ENCODE measurements around the gene CCIN. TPM values are rescaled to one million over a fixed set of nuclear protein-coding genes. Genes with fewer than 3 reads are reported as not detected.

Gene CCIN
- total RNA-seq, 1 donor from 2014 or later: not detected

DNA sequence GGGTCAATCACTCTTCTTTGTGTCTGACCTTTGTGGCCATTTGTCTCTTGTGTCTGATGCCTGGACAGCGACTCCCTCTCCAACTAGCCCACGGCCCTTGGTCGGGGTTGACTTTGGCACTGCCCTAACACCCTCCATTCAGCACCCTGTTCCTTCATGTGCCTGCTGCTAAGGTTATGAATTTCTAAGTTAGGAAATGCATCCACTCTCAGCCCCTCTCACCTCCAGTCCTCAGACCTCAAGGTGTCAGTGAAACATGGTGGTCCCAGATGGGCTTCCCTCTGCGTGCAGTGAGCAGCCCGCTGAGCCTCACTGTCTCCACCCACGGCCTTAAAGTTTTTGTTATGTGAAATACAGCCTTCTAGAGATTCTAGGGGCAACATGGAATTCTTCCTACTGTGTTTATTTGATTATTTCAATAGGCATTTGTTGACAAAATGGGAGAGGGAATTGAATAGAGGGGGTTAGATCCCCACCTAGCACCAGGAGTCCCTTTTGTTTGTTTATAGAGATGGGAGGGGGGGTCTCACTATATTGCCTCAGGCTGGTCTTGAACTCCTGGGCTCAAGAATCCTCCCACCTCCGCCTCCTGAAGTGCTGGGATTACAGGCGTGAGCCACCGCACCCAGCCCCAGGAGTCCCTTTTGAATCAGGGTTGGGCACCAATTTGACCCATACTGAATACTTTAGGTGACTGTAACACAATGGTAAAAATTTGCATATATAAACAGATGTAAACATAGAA, 34.3 kb upstream of the CCIN start:
- no peak for DNase-seq (ENCODE audit: low spot score)
- Mint-ChIP-seq H3K4me1 (ENCODE audit: low read depth) (peaks cover 36% of the 10 kb centered on the region), H3K27me3 (ENCODE audit: insufficient read depth) (peaks cover 22% of the 10 kb centered on the region), H3K9me3 (no peaks in the 10 kb centered on the region), H3K27ac (no peak overlapping the region), H3K4me3 (peak overlapping the region; percentile 86), H3K36me3 (ENCODE audit: low read depth) (peaks cover 2% of the 10 kb centered on the region)
- intact Hi-C loops (cut with micrococcal nuclease): loop anchor here (10.0 kb wide), 1 partner anchor 320 kb away; the partner anchor contains the start of genes HINT2 and SPAG8

DNA sequence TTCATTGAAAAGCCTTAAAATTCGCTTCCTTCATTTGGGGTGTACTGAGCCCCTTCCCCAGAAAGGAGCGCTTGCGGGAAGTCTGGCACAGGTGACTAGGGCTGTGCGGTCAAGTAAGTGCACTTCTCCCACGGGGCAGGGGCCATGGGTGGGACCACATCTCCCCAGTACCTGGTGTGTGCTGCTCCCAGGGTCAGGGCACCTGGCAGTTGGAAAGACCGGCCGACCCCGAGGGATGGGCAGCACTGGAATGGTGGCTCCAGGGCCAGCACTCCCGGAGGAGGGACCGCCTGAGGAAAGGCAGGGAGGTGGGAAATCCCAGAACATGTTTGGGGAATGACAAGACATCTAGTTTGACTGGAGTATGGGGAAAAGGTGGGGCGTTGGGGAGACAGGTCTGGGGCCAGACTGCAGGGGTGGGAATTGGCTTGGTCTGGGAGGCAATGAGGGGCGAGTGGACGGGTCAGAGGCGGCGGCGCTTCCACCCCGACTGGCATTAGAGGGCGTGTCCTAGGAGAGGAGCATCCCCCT, 33.4 kb upstream of the CCIN start:
- Mint-ChIP-seq H3K27me3 (ENCODE audit: insufficient read depth) (peaks cover 20% of the 10 kb centered on the region), H3K4me1 (ENCODE audit: low read depth) (peaks cover 44% of the 10 kb centered on the region), H3K36me3 (ENCODE audit: low read depth) (peaks cover 4% of the 10 kb centered on the region), H3K9me3 (no peaks in the 10 kb centered on the region), H3K4me3 (peak overlapping the region; percentile 86), H3K27ac (no peak overlapping the region)
- intact Hi-C loops (cut with micrococcal nuclease): loop anchor here (1.0 to 10.0 kb wide), 5 partner anchors 8 to 321 kb away; partner anchors contain the start of genes CLTA, HINT2 and SPAG8
- no peak for DNase-seq (ENCODE audit: low spot score)

DNA sequence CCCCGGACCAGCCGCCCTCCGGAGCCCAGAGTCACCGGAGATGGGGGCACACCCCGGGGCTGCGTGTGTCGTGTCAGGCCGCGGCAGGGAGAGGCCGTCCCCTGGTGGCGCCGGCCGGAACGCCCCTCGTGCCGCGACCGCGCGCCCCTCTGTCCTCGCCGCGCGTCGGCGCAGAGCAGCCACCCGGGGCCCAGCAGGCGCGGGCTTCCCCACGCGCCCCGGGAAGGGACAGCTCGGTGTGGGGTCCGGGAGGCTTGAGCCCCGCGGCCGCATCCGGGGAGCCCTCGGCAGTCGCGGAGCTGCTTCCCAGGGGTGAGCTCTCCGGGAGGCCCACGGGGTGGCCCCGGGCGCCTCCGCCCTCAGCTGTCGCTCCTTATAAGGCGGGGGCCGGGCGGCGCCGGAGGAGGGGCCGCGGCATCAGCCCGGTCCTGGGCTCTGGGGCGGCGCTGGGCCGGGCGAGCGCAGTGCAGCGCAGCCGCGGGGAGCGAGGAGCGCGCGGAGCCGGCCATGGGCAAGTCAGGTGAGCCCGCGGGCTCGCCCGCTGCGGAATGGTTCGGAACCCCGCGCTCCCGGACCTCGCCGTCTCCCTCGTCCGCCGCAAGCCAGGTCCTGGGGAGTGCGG, 32.8 kb upstream of the CCIN start, which contains the start of gene GLIPR2:
Gene GLIPR2 (plus strand): TSS at position 462 of the 622 bp plus-strand sequence. CDS start 46 bp downstream, at position 508.
- Mint-ChIP-seq H3K4me1 (ENCODE audit: low read depth) (peaks cover 50% of the 10 kb centered on the region), H3K4me3 (peak within 1 kb of the TSS; percentile 93), H3K27ac (peak within 1 kb of the TSS; percentile 83), H3K36me3 (ENCODE audit: low read depth) (peaks cover 4% of the 10 kb centered on the region), H3K9me3 (no peaks in the 10 kb centered on the region), H3K27me3 (ENCODE audit: insufficient read depth) (peaks cover 20% of the 10 kb centered on the region)
- DNase-seq (ENCODE audit: low spot score): peak; percentile 81
- intact Hi-C loops (cut with micrococcal nuclease): loop anchor here (1.0 to 10.0 kb wide), 5 partner anchors 8 to 322 kb away; partner anchors contain the start of genes CLTA, HINT2 and SPAG8

DNA sequence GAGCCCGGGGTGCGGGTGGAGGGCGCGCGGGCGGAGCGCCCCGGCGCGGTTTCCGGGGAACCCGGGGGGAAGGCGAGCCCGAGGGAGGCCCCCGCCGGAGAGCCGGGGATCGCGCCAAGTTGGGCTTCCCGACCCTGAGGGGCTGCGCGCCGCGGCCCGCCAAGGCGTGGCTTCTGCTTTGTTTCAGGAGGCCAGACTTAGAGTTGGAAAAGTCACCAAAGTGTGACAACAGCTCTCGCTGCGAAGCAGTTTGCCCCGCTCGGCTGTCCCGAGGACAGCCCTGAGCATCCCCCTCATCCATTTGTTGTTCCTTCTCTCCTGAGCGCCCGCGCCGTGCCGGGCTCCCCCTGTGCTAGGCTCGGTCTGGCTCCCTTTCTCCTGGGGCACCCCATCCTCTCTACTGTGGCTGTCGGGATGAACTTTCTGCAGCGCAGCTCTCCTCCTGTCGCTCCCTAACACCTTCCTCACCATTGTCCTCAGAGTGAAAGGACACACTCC, 32.2 kb upstream of the CCIN start:
- H3K4me3 Mint-ChIP-seq: peak overlapping the region; percentile 93
- peaks cover 56% of the 10 kb centered on the region for H3K4me1 Mint-ChIP-seq (ENCODE audit: low read depth)
- H3K27me3 Mint-ChIP-seq (ENCODE audit: insufficient read depth): peaks cover 18% of the 10 kb centered on the region
- H3K36me3 Mint-ChIP-seq (ENCODE audit: low read depth): peaks cover 4% of the 10 kb centered on the region
- H3K9me3 Mint-ChIP-seq: no peaks in the 10 kb centered on the region
- peak overlapping the region; percentile 83 for H3K27ac Mint-ChIP-seq
- DNase-seq (ENCODE audit: low spot score): no peak
- intact Hi-C loops (cut with micrococcal nuclease): loop anchor here (1.0 to 10.0 kb wide), 6 partner anchors 7 to 322 kb away; partner anchors contain the start of genes CLTA, HINT2 and SPAG8

DNA sequence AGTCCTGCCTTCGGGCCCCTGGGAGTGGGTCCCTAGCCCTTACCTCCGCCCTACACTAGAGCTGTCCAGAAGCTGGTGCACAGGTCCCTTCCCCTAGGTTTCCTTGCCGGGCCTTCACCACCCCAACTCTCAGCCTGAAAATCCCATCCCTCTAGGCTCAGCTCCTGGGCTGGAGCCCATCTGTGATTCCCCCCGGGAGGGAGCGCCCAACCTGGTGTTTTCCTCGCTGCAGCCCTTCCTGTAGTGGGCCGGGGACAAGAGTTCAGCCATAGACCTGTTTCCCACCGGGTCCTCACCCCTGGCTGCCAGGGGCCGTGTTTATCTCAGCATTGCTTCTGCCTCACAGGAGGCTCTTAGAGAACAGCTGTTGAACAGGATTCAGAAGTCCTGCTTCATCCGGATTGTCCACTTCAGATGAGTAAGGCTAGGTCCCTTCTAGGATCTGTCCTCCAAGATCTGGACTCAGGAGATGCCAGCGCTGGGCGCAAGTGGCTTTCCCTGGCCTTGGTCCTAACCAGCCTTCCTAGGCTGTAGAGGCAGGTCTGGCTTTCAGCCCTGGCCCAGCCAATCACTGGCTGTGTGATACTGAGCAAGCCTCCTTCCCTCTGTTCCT, 31.7 kb upstream of the CCIN start:
- H3K4me3 Mint-ChIP-seq: peak overlapping the region; percentile 93
- DNase-seq (ENCODE audit: low spot score): no peak
- H3K36me3 Mint-ChIP-seq (ENCODE audit: low read depth): peaks cover 6% of the 10 kb centered on the region
- peaks cover 61% of the 10 kb centered on the region for H3K4me1 Mint-ChIP-seq (ENCODE audit: low read depth)
- peaks cover 17% of the 10 kb centered on the region for H3K27me3 Mint-ChIP-seq (ENCODE audit: insufficient read depth)
- no peaks in the 10 kb centered on the region for H3K9me3 Mint-ChIP-seq
- peak overlapping the region; percentile 83 for H3K27ac Mint-ChIP-seq
- intact Hi-C loops (cut with micrococcal nuclease): loop anchor here (1.0 to 10.0 kb wide), 3 partner anchors 15 to 323 kb away; partner anchors contain the start of genes CLTA, HINT2 and SPAG8

DNA sequence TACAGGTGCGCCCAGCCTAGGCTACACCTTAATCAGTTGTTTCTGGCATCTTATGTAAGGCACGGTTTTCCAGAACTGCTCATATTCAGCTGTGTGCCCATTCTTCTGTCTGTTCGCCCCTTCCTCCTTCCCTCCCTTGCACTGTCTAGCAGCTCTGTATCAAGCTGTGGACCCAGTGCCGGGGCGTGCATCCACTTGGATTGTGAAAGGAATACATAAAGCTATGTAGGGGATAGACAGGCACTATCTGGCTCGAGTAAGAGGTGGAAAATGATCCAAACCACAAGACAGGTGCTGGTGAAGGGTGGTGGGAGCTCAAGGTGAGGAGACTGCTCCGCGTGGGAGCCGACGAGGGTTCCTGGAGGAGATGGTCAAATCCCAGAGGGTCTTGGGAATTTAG, 30.7 kb upstream of the CCIN start:
- peak overlapping the region; percentile 93 for H3K4me3 Mint-ChIP-seq
- H3K36me3 Mint-ChIP-seq (ENCODE audit: low read depth): peaks cover 8% of the 10 kb centered on the region
- no peak for DNase-seq (ENCODE audit: low spot score)
- peaks cover 71% of the 10 kb centered on the region for H3K4me1 Mint-ChIP-seq (ENCODE audit: low read depth)
- H3K27me3 Mint-ChIP-seq (ENCODE audit: insufficient read depth): peaks cover 14% of the 10 kb centered on the region
- H3K9me3 Mint-ChIP-seq: no peaks in the 10 kb centered on the region
- intact Hi-C loops (cut with micrococcal nuclease): loop anchor here (10.0 kb wide), 1 partner anchor 324 kb away; the partner anchor contains the start of genes HINT2 and SPAG8
- no peak overlapping the region for H3K27ac Mint-ChIP-seq

DNA sequence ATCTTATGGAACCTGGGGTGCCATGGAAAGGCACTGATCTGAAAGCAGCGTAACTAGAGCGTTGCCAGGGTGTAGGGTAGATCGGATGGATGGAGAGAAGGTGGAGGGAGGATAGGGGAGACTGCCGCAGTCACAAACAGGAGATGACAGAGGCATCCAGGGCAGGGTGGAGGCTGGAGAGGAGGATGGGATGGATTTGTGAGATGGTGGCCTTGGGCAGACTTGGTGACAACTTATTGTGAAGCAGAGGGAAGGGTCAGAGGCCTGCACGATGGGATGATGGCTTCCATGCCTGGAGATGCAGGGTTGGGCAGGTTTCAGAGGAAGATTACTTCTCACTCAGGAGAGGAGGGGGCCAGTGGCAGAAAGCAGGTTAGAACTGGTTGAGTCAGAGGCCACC, 30.3 kb upstream of the CCIN start:
- Mint-ChIP-seq H3K36me3 (ENCODE audit: low read depth) (peaks cover 8% of the 10 kb centered on the region), H3K27me3 (ENCODE audit: insufficient read depth) (peaks cover 14% of the 10 kb centered on the region), H3K4me3 (peak overlapping the region; percentile 93), H3K27ac (no peak overlapping the region), H3K4me1 (ENCODE audit: low read depth) (peaks cover 75% of the 10 kb centered on the region), H3K9me3 (no peaks in the 10 kb centered on the region)
- DNase-seq (ENCODE audit: low spot score): no peak
- intact Hi-C loops (cut with micrococcal nuclease): loop anchor here (10.0 kb wide), 1 partner anchor 324 kb away; the partner anchor contains the start of genes HINT2 and SPAG8

DNA sequence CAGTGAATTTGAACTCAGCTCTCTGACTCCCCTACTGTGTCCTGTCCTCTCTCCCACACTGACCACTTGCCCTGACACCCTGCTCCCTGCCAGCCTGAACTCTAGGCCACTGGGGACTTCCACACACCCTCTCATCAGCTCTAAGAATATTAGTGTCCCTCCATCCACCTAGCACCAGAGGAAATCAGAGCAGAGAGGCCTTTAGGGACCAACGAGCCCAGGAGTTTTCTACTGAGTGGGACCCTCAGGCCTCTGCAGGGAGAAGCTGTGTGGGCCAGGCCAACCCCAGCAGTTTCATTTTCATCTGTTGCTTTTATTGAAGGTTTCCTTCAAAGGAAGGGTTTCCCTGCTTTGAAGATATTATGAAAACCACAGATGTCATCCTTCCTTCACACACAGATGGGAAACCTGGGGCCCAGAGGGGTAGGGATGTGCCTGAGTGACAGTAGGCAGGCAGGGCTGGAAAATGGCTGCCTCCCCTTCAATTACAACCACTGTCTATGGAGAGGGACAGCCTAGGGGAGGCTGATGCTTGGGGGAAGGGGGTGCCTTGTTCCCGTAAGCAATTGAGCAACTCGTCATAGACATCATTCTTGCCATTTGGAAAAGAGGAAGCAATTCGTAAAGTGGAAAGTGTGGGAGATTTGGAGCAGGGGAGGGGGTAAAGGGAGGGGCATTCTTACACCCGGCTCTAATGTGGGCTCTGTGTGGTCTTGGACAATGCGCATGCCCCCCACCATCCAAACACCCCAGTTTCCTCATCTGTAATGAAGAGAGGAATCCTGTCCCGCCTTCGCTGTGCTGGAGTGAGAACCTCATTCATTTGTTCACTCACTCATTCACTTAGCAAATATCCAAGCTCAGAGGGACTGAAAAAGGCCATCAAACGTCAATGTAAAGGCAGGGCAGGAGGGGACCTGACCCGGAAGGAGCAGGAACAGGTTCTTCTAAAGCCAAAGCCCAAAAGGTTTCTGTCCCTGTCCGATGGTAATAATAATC, 28.8 kb upstream of the CCIN start:
- Mint-ChIP-seq H3K4me1 (ENCODE audit: low read depth) (peaks cover 90% of the 10 kb centered on the region), H3K4me3 (peak overlapping the region; percentile 77), H3K27ac (peak overlapping the region; percentile 92), H3K27me3 (ENCODE audit: insufficient read depth) (peaks cover 7% of the 10 kb centered on the region), H3K36me3 (ENCODE audit: low read depth) (peaks cover 16% of the 10 kb centered on the region), H3K9me3 (peaks cover 2% of the 10 kb centered on the region)
- DNase-seq (ENCODE audit: low spot score): peak; percentile 21
- intact Hi-C loops (cut with micrococcal nuclease): loop anchor here (1.0 kb wide), 1 partner anchor 11 kb away; no protein-coding TSS in a partner anchor

DNA sequence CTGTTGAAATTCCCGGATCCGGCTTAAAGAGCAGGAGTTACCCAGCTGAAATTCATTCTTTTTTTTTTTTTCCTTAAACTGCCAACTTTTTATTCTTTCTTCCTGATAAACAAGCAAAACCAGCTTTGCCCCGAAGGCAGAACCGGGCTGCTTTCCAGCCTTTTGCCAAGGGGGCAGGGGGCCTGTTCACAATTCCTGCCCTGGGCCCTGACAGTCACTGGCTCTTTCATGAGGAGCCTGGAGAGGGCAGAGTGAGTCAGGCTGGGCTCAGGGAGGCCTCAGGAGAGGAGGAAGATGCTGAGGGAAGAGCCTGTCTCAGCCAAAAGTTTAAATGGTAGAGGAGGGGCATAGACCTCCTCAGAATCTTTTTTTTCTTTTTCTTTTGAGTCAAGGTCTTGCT, 27.9 kb upstream of the CCIN start:
- H3K9me3 Mint-ChIP-seq: peaks cover 11% of the 10 kb centered on the region
- H3K4me1 Mint-ChIP-seq (ENCODE audit: low read depth): peaks cover 93% of the 10 kb centered on the region
- peaks cover 25% of the 10 kb centered on the region for H3K36me3 Mint-ChIP-seq (ENCODE audit: low read depth)
- DNase-seq (ENCODE audit: low spot score): no peak
- peak overlapping the region; percentile 92 for H3K27ac Mint-ChIP-seq
- no peaks in the 10 kb centered on the region for H3K27me3 Mint-ChIP-seq (ENCODE audit: insufficient read depth)
- intact Hi-C loops (cut with micrococcal nuclease): no loop called here
- no peak overlapping the region for H3K4me3 Mint-ChIP-seq

DNA sequence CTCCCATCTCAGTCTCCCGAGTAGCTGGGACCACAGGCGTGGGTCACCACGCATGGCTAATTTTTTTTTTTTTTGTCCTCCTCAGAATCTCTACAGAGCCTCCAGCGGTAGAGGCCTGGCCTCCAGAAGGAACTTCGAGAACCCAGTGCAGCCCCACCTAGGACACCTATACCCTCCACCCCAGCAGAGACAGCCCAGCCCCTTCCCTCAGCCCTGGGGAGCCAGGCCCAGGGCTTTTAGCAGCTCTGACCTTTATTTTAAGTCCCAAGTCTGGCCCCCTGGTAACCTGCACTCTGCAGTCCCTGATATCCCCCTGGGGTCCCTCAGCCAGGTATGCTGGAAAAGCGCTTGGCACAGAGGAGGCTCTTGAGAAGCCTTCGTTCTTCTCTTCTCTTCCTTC, 27.4 kb upstream of the CCIN start:
- Mint-ChIP-seq H3K36me3 (ENCODE audit: low read depth) (peaks cover 27% of the 10 kb centered on the region), H3K4me3 (no peak overlapping the region), H3K4me1 (ENCODE audit: low read depth) (peaks cover 95% of the 10 kb centered on the region), H3K27me3 (ENCODE audit: insufficient read depth) (no peaks in the 10 kb centered on the region), H3K9me3 (peaks cover 14% of the 10 kb centered on the region), H3K27ac (peak overlapping the region; percentile 62)
- DNase-seq (ENCODE audit: low spot score): no peak
- intact Hi-C loops (cut with micrococcal nuclease): no loop called here

DNA sequence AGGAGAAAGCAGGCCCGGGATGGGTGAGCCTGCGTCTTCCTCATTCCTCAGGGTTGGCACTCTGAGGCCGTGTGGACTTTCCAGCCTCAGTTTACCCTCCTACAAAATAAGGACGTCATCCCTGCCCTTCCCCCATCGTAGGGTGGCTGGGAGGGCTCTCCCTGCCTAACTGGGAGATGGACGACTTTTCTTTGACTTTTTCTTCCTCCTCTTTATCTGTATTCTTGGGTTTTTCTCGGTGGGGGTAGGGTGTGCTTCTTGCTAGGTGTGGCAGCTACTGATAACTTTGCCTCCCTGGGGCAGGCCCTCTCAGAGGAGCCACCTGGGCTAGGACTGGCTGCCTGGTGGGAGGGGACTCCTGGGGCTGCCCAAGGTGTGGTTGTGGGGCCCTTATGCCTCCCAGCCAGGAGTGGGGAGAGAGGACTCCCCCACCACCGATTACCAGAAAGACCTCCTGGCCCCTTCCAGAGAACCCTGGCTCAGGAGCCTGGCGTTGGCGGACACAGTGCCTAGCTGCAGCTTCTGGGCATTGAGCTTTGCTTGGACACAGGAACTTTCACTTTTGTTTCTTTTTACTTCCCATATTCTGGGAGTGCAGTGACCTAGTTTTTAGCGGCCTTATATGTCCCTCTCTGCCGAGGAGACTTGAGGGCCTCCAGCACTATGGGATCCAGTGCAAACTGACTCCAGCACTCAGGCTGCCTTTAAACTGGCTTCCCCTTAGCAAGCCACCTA, 26.5 kb upstream of the CCIN start:
- Mint-ChIP-seq H3K27me3 (ENCODE audit: insufficient read depth) (no peaks in the 10 kb centered on the region), H3K4me3 (peak overlapping the region; percentile 79), H3K27ac (peak overlapping the region; percentile 95), H3K9me3 (peaks cover 17% of the 10 kb centered on the region), H3K4me1 (ENCODE audit: low read depth) (peaks cover 96% of the 10 kb centered on the region), H3K36me3 (ENCODE audit: low read depth) (peaks cover 32% of the 10 kb centered on the region)
- intact Hi-C loops (cut with micrococcal nuclease): no loop called here
- DNase-seq (ENCODE audit: low spot score): no peak
